Endodermal cell (in vitro differentiated cells): Measurements from ENCODE around the gene TRIM46. TPM values are rescaled to one million over a fixed set of nuclear protein-coding genes. Genes with fewer than 3 reads are reported as not detected.

Source experiments
- DNase-seq: peaks from one replicate; pipeline ENCODE4 v3.0.0-alpha.2; 2017
- H3K27ac ChIP-seq: 2 replicates; pipeline ENCODE4 v1.5.1; 2013; ENCODE audit warnings: mild to moderate bottlenecking, low read depth, low read length, moderate library complexity
- H3K27me3 ChIP-seq: 2 replicates; pipeline ENCODE4 v1.6.1; 2013; ENCODE audit warnings: mild to moderate bottlenecking, low read length, moderate library complexity; ENCODE audit not compliant: insufficient read depth, control insufficient read depth, poor library complexity, severe bottlenecking
- H3K36me3 ChIP-seq: 2 replicates; pipeline ENCODE4 v1.7.0; 2013; ENCODE audit warnings: mild to moderate bottlenecking, low read length, moderate library complexity; ENCODE audit not compliant: control insufficient read depth, insufficient read depth
- H3K4me1 ChIP-seq: one replicate; pipeline ENCODE4 v1.7.0; 2013; ENCODE audit warnings: low read length; ENCODE audit not compliant: control insufficient read depth, insufficient read depth
- H3K4me3 ChIP-seq: 2 replicates; pipeline ENCODE4 v1.5.1; 2013; ENCODE audit warnings: mild to moderate bottlenecking, low read length, moderate library complexity
- H3K9ac ChIP-seq: 2 replicates; pipeline ENCODE4 v1.6.1; 2013; ENCODE audit warnings: mild to moderate bottlenecking, low read length, moderate library complexity; ENCODE audit not compliant: poor library complexity, severe bottlenecking; ENCODE audit errors: extremely low read depth
- H3K9me3 ChIP-seq: 2 replicates; pipeline ENCODE4 v1.6.1; 2013; ENCODE audit warnings: mild to moderate bottlenecking, low read length, moderate library complexity; ENCODE audit not compliant: control insufficient read depth
- H3K27ac Mint-ChIP-seq: 2 replicates; pipeline ENCODE4 v1.8.0; 2020; ENCODE audit warnings: mixed read lengths
- H3K27me3 Mint-ChIP-seq: 2 replicates; pipeline ENCODE4 v1.8.0; 2021; ENCODE audit warnings: mild to moderate bottlenecking, mixed read lengths; ENCODE audit not compliant: insufficient read depth
- H3K36me3 Mint-ChIP-seq: 2 replicates; pipeline ENCODE4 v1.8.0; 2020; ENCODE audit warnings: low read depth, mixed read lengths
- H3K4me1 Mint-ChIP-seq: 2 replicates; pipeline ENCODE4 v1.8.0; 2020; ENCODE audit warnings: mixed read lengths
- H3K4me3 Mint-ChIP-seq: 2 replicates; pipeline ENCODE4 v1.8.0; 2020; ENCODE audit warnings: mild to moderate bottlenecking, moderate library complexity, mixed read lengths
- H3K9me3 Mint-ChIP-seq: 2 replicates; pipeline ENCODE4 v1.8.0; 2020; ENCODE audit warnings: mild to moderate bottlenecking, mixed read lengths
- CTCF ChIP-seq: fragments of 200-600 bp; sonication (generic); conservative IDR thresholded peaks from 2 replicates; pipeline ENCODE4 v1.5.0; 2021; ENCODE audit warnings: antibody characterized with exemption, mild to moderate bottlenecking
- WGBS, 2 experiments: methylation state at CpG; one replicate each; pipeline versions ENCODE4 v1.1.5 to v1.1.7; 2013; ENCODE audit warnings: missing lambda C conversion rate in 2 of 2, mixed read lengths in 1 of 2; ENCODE audit not compliant: insufficient coverage in 1 of 2, insufficient read length in 1 of 2; 5-methylcytosine and 5-hydroxymethylcytosine counted together
- total RNA-seq, 2 donors: library from RNA; stranded (reverse); fragmentation: NEBNext Ultra II Directional in 1 of 2; extraction: Animal tissue kit (Norgen Biotek cat#: 25700) in 1 of 2; gene quantifications; 2 replicates in 1 of 2; 3 replicates in 1 of 2; pipeline ENCODE4 v1.2.1, GENCODE V29; 2021

The TRIM46 gene
- total RNA-seq, 2 donors from 2014 or later, result 5.1 to 7.1 TPM

GRCh38 chr1:155135415-155136028, 38.1 kb upstream of the TRIM46 start, which contains the start of gene SLC50A1:
Gene SLC50A1, plus strand, starts transcription at chr1:155135852. Its CDS starts 60 bp downstream, at chr1:155135912.
- Mint-ChIP-seq H3K4me1 (peaks cover 14% of the 10 kb centered on the region), H3K4me3 (peak within 1 kb of the TSS; percentile 94)
- 0 to 1% methylated on average over 17 to 52 of the region's 52 CpGs for WGBS, 2 experiments

GRCh38 chr1:155136748-155137147, 36.9 kb upstream of the TRIM46 start:
- Histone ChIP-seq H3K9ac (no peak overlapping the region), H3K4me1 (peaks cover 4% of the 10 kb centered on the region), H3K27ac (no peak overlapping the region), H3K36me3 (peaks cover 12% of the 10 kb centered on the region), H3K9me3 (no peaks in the 10 kb centered on the region), H3K27me3 (no peaks in the 10 kb centered on the region), H3K4me3 (peak overlapping the region; percentile 99)
- peak overlapping the region; percentile 94 for H3K4me3 Mint-ChIP-seq
- peaks cover 17% of the 10 kb centered on the region for H3K36me3 Mint-ChIP-seq
- no peaks in the 10 kb centered on the region for H3K9me3 Mint-ChIP-seq
- peak; percentile 51 for DNase-seq
- WGBS, 2 experiments, result 64 to 70% methylated on average over 4 to 6 of the region's 6 CpGs
- peaks cover 13% of the 10 kb centered on the region for H3K4me1 Mint-ChIP-seq
- H3K27ac Mint-ChIP-seq, result no peak overlapping the region
- peaks cover 23% of the 10 kb centered on the region for H3K27me3 Mint-ChIP-seq
- no peak for TF ChIP-seq CTCF

More at GRCh38 chr1:155135415-155136028, 38.1 kb upstream of the TRIM46 start, which contains the start of gene SLC50A1:
- Histone ChIP-seq H3K4me1 (peaks cover 4% of the 10 kb centered on the region), H3K4me3 (peak within 1 kb of the TSS; percentile 99), H3K36me3 (peaks cover 12% of the 10 kb centered on the region), H3K9ac (peak within 1 kb of the TSS; percentile 86), H3K27me3 (no peaks in the 10 kb centered on the region), H3K27ac (peak within 1 kb of the TSS; percentile 88), H3K9me3 (no peaks in the 10 kb centered on the region)
- Mint-ChIP-seq H3K36me3 (peaks cover 20% of the 10 kb centered on the region), H3K27ac (peak within 1 kb of the TSS; percentile 99), H3K9me3 (no peaks in the 10 kb centered on the region), H3K27me3 (peaks cover 23% of the 10 kb centered on the region)
- peak; percentile 48 for TF ChIP-seq CTCF
- peak; percentile 98 for DNase-seq

GRCh38 chr1:155137154-155137949, 36.3 kb upstream of the TRIM46 start:
- peaks cover 26% of the 10 kb centered on the region for H3K27me3 Mint-ChIP-seq
- DNase-seq, result no peak
- H3K4me1 Mint-ChIP-seq, result peaks cover 13% of the 10 kb centered on the region
- Histone ChIP-seq H3K27ac (no peak overlapping the region), H3K9ac (no peak overlapping the region), H3K4me3 (peak overlapping the region; percentile 99), H3K9me3 (no peaks in the 10 kb centered on the region), H3K27me3 (peaks cover under 1% of the 10 kb centered on the region), H3K36me3 (peaks cover 12% of the 10 kb centered on the region), H3K4me1 (peaks cover 4% of the 10 kb centered on the region)
- H3K4me3 Mint-ChIP-seq, result peak overlapping the region; percentile 94
- peaks cover 15% of the 10 kb centered on the region for H3K36me3 Mint-ChIP-seq
- no peak for TF ChIP-seq CTCF
- H3K9me3 Mint-ChIP-seq, result no peaks in the 10 kb centered on the region
- 89 to 90% methylated on average over 4 to 6 of the region's 6 CpGs for WGBS, 2 experiments
- H3K27ac Mint-ChIP-seq, result no peak overlapping the region
